ENCODE data around the gene WASL.

The WASL gene

DNA sequence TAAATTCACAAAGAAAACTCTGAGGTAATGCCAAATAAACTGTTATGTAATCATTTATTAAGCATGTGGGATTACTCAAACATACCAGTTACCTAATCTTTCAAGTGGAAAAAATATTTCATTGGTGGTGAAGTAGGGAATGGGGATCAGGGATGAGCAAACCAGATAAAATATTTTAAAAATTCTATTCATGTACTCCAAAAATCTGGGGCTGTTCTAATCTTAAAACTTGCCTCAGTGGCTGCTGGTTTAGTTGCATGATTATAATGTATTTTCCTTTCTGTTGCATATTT is 73.7 kb downstream of the WASL start:
- H3K9me3 ChIP-seq (ENCODE audit: control insufficient read depth, insufficient read depth, low read depth, low read length), result no peaks in the 10 kb centered on the region
- no peak overlapping the region for H3K4me3 ChIP-seq (ENCODE audit: low read depth, low read length)
- no peaks in the 10 kb centered on the region for H3K4me1 ChIP-seq (ENCODE audit: control insufficient read depth, insufficient read depth, low read length)
- no peaks in the 10 kb centered on the region for H3K27me3 ChIP-seq (ENCODE audit: control insufficient read depth, insufficient read depth, low read length)
- H3K9ac ChIP-seq (ENCODE audit: low read length), result no peak overlapping the region
- peaks cover 8% of the 10 kb centered on the region; the same call in 1 of the 2 replicates for H3K36me3 ChIP-seq (ENCODE audit: control insufficient read depth, insufficient read depth, low read length)
- H3K27ac ChIP-seq (ENCODE audit: low read depth, low read length), result no peak overlapping the region

DNA sequence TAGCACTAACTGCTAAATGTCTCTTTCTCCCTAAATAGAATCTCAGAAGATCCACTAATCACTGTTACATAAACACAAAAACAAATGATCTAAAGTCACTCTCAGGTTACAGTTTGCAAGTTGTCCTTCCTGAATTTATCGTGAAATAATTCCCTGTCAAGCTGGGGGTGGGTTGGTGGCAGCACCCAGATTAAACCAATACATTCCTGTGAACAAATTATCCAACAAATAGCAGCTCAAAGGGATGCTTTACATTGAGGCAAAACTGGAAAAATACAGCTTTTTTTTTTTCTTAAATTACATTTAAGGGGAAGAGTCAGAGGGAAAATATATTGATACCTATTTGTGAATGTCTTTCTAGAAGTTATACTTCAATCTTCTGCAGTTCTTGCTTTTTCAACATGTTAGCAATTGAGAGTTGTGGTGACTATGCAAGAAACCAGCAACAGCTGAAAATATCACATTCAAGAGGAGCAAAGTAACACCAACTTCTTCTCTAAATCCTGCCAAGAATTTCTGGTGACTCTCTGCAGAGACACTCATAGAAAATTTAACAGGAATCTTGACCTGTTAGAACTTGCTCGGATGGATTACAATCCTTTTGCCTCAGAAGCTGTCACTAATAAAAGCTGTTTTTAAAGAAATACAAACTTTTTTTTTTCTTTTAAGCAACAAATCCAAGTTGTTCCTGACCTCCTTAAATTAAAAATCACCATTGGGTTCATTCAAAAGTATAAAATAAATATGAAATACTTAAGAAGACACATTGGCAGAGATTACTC is 74.2 kb downstream of the WASL start:
- H3K4me3 ChIP-seq (ENCODE audit: low read depth, low read length), result no peak overlapping the region
- no peak overlapping the region for H3K27ac ChIP-seq (ENCODE audit: low read depth, low read length)
- H3K9me3 ChIP-seq (ENCODE audit: control insufficient read depth, insufficient read depth, low read depth, low read length), result no peaks in the 10 kb centered on the region
- H3K27me3 ChIP-seq (ENCODE audit: control insufficient read depth, insufficient read depth, low read length), result no peaks in the 10 kb centered on the region
- peaks cover 3% of the 10 kb centered on the region; the same call in 1 of the 2 replicates for H3K36me3 ChIP-seq (ENCODE audit: control insufficient read depth, insufficient read depth, low read length)
- no peak overlapping the region for H3K9ac ChIP-seq (ENCODE audit: low read length)
- no peaks in the 10 kb centered on the region for H3K4me1 ChIP-seq (ENCODE audit: control insufficient read depth, insufficient read depth, low read length)

DNA sequence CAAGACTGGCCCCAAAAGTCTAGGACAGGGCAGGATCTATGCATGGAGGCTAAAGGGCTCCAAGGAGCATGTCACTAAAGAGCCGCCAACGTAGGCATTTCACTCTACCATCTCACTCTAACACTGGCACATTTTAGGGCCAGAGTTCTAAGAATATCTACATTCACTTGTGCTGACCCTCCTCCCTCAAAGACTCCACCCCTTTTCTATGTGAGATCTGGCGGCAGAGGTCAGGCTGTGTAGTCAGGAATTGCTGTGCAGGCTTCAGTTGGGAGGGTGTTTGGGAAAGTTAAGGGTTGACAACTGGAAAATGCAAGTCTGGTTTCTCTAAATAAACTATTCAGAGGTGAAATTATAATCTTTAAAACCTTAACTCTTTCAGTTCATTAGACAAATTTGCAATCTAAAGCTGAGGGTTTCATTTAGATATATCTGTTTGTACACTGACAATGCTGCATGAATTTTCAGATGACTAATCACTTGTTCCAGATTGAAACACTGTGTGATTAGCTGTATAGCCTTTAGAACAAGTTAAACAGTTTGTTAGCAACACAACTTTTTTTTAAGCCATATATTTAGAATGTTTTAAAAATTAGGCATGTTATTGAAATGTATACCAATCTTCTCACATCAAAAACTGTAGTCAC is 74.9 kb downstream of the WASL start:
- Histone ChIP-seq H3K4me3 (ENCODE audit: low read depth, low read length) (no peak overlapping the region), H3K4me1 (ENCODE audit: control insufficient read depth, insufficient read depth, low read length) (no peaks in the 10 kb centered on the region), H3K27me3 (ENCODE audit: control insufficient read depth, insufficient read depth, low read length) (no peaks in the 10 kb centered on the region), H3K27ac (ENCODE audit: low read depth, low read length) (no peak overlapping the region), H3K9me3 (ENCODE audit: control insufficient read depth, insufficient read depth, low read depth, low read length) (no peaks in the 10 kb centered on the region), H3K36me3 (ENCODE audit: control insufficient read depth, insufficient read depth, low read length) (0 out of 2 replicates have a peak, but pooled peaks cover 2% of the 10 kb centered on the region), H3K9ac (ENCODE audit: low read length) (no peak overlapping the region)

DNA sequence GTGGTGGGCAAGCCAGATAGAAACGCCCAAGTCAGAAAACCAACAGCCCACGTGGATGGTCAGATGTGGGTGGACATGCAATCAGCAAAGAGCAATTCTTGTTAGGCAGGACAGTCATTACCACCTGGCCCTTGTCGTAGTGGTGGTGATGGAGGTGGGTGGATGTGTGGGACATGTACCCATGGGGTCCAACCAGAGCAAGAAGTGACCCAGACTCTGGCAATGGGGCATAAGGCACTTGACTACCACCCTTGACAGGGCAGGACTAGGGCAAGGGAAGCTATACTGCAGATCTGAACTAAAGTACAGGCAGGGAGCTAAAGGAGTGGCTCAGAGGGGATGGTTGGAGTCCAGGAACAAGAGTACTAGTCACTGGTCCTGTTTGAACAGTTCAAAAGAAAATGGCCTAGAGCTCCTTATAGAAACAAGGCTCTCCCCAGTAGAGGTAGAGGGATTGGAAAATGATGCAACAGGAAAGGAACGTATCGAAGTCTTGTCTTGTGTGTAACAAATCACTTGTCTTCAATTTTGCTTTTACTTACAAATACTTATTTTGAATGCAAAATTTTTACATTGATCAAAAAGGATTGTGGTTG is 75.6 kb downstream of the WASL start:
- Histone ChIP-seq H3K27me3 (ENCODE audit: control insufficient read depth, insufficient read depth, low read length) (no peaks in the 10 kb centered on the region), H3K9me3 (ENCODE audit: control insufficient read depth, insufficient read depth, low read depth, low read length) (no peaks in the 10 kb centered on the region), H3K27ac (ENCODE audit: low read depth, low read length) (no peak overlapping the region), H3K4me3 (ENCODE audit: low read depth, low read length) (no peak overlapping the region), H3K36me3 (ENCODE audit: control insufficient read depth, insufficient read depth, low read length) (no peaks in the 10 kb centered on the region), H3K9ac (ENCODE audit: low read length) (no peak overlapping the region), H3K4me1 (ENCODE audit: control insufficient read depth, insufficient read depth, low read length) (no peaks in the 10 kb centered on the region)

DNA sequence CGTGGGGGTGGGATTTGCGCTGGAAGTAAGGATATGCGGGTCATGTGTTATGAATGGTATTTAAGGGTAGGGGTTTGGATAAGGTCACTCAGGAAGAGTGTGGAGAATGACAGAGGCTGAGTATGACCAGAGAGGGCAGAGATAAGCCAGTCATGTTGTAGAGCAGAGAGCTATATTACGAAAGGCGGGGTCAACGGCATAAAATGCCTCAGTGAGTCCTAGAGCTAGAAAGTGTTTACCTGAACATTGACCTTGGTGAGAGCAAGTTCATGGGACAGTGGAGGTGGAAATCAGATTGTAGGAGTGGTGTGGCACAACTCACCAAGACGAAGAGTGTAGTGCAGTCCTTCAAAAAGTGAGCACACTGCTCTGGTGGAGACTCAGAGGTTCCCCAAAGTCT is 79.3 kb downstream of the WASL start:
- Histone ChIP-seq H3K9me3 (ENCODE audit: control insufficient read depth, insufficient read depth, low read depth, low read length) (no peaks in the 10 kb centered on the region), H3K9ac (ENCODE audit: low read length) (no peak overlapping the region), H3K27ac (ENCODE audit: low read depth, low read length) (no peak overlapping the region), H3K36me3 (ENCODE audit: control insufficient read depth, insufficient read depth, low read length) (no peaks in the 10 kb centered on the region), H3K27me3 (ENCODE audit: control insufficient read depth, insufficient read depth, low read length) (no peaks in the 10 kb centered on the region), H3K4me3 (ENCODE audit: low read depth, low read length) (no peak overlapping the region), H3K4me1 (ENCODE audit: control insufficient read depth, insufficient read depth, low read length) (no peaks in the 10 kb centered on the region)

DNA sequence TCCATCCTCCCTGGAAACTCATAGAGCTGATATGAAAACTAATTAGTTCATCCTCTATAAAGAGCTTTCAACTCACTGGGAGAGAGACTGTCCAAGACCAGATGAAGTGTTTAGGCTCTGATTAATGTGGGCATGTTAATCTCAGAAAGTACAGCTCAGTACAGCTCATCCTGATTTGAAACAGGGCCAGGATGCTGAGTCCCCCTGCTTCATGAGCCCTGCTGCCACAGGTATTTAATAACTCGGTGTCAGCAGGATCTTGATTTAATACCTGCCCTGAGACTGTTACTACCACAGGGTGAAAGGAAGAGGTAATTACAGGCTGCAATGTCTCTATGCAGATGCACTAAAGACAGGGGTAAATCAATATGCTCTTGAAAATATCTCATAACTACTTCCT is 82.3 kb downstream of the WASL start:
- no peaks in the 10 kb centered on the region for H3K27me3 ChIP-seq (ENCODE audit: control insufficient read depth, insufficient read depth, low read length)
- peaks cover 4% of the 10 kb centered on the region; the same call in 1 of the 2 replicates for H3K4me1 ChIP-seq (ENCODE audit: control insufficient read depth, insufficient read depth, low read length)
- H3K27ac ChIP-seq (ENCODE audit: low read depth, low read length), result no peak overlapping the region
- no peaks in the 10 kb centered on the region for H3K36me3 ChIP-seq (ENCODE audit: control insufficient read depth, insufficient read depth, low read length)
- H3K9me3 ChIP-seq (ENCODE audit: control insufficient read depth, insufficient read depth, low read depth, low read length), result no peaks in the 10 kb centered on the region
- H3K4me3 ChIP-seq (ENCODE audit: low read depth, low read length), result no peak overlapping the region
- H3K9ac ChIP-seq (ENCODE audit: low read length), result no peak overlapping the region

DNA sequence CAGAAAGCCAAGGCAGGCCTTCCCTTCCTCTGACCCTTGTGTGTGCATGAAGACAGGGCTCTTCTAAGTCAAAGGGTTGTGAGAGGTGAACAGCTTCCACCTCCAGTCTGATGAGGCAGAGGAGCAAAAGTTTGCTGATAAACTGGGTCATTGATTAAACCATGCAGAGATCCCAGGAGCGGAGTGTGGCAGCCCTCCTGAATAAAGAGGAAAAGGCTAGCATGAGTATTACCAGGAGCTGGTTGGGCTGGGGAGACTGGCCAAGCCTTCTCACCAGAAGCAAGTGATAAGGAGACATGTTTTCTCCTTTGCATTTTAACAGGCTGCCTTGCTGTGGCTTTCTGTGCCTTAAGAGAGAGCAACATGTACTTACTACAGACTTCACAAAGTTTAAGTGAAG is 82.9 kb downstream of the WASL start:
- H3K4me3 ChIP-seq (ENCODE audit: low read depth, low read length), result no peak overlapping the region
- H3K27ac ChIP-seq (ENCODE audit: low read depth, low read length), result no peak overlapping the region

DNA sequence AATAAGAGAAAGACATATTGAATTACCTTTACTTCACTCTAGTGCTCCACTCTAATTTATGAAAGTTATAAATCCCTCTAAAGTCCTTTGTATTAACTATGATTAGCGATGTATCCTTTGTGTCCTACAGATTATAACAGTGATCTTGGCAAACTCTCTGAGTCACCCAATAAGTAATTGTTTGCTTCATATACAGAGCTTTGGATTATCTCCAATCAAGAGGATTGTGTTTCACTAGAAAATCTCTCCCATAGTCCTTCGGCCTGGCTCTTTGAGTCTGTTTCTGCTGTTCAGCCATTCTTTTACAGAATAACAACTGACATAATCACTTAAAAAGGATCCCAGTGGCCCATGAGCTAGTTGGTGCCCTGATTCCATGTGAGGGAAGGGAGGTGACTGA is 83.6 kb downstream of the WASL start:
- Histone ChIP-seq H3K27me3 (ENCODE audit: control insufficient read depth, insufficient read depth, low read length) (no peaks in the 10 kb centered on the region), H3K4me3 (ENCODE audit: low read depth, low read length) (no peak overlapping the region)

More for the DNA sequence above, 82.9 kb downstream of the WASL start:
- Histone ChIP-seq H3K27me3 (ENCODE audit: control insufficient read depth, insufficient read depth, low read length) (no peaks in the 10 kb centered on the region), H3K4me1 (ENCODE audit: control insufficient read depth, insufficient read depth, low read length) (peaks cover 4% of the 10 kb centered on the region; the same call in 1 of the 2 replicates), H3K9me3 (ENCODE audit: control insufficient read depth, insufficient read depth, low read depth, low read length) (no peaks in the 10 kb centered on the region), H3K9ac (ENCODE audit: low read length) (no peak overlapping the region), H3K36me3 (ENCODE audit: control insufficient read depth, insufficient read depth, low read length) (no peaks in the 10 kb centered on the region)

DNA sequence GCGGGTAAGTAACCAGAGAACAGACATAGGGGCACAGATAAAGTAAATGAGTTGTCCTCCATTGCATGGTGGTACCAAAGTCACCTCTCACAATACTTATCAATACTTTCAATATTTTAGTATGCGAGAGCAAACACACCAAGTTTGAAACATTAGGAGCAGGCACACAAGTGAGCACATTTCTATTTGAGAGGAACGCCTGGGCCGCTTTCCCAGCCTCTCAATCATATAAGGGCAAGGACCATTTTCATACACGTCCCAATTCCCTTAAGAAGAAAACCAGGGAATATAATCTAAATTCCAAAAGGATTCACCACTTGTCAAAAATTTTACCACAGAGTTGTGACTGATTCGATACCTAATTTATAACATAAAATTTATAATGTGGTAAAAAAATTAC is 85.6 kb downstream of the WASL start:
- Histone ChIP-seq H3K9me3 (ENCODE audit: control insufficient read depth, insufficient read depth, low read depth, low read length) (no peaks in the 10 kb centered on the region), H3K27ac (ENCODE audit: low read depth, low read length) (no peak overlapping the region)

More for the DNA sequence above, 83.6 kb downstream of the WASL start:
- H3K9ac ChIP-seq (ENCODE audit: low read length), result no peak overlapping the region
- no peaks in the 10 kb centered on the region for H3K9me3 ChIP-seq (ENCODE audit: control insufficient read depth, insufficient read depth, low read depth, low read length)
- H3K36me3 ChIP-seq (ENCODE audit: control insufficient read depth, insufficient read depth, low read length), result no peaks in the 10 kb centered on the region
- H3K4me1 ChIP-seq (ENCODE audit: control insufficient read depth, insufficient read depth, low read length), result peaks cover 7% of the 10 kb centered on the region; the same call in 1 of the 2 replicates
- no peak overlapping the region for H3K27ac ChIP-seq (ENCODE audit: low read depth, low read length)

DNA sequence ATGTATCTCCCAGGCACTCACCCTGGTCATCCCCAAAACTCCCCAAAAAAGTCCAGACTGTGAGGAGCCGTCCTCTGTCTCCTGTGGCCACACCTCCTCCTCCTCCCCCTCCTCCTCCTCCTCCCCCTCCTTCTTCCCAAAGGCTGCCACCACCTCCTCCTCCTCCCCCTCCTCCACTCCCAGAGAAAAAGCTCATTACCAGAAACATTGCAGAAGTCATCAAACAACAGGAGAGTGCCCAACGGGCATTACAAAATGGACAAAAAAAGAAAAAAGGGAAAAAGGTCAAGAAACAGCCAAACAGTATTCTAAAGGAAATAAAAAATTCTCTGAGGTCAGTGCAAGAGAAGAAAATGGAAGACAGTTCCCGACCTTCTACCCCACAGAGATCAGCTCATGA is 86.0 kb downstream of the WASL start:
- no peak overlapping the region for H3K4me3 ChIP-seq (ENCODE audit: low read depth, low read length)
- H3K9me3 ChIP-seq (ENCODE audit: control insufficient read depth, insufficient read depth, low read depth, low read length), result no peaks in the 10 kb centered on the region
- peaks cover 7% of the 10 kb centered on the region; the same call in 1 of the 2 replicates for H3K4me1 ChIP-seq (ENCODE audit: control insufficient read depth, insufficient read depth, low read length)
- H3K27me3 ChIP-seq (ENCODE audit: control insufficient read depth, insufficient read depth, low read length), result no peaks in the 10 kb centered on the region
- no peak overlapping the region for H3K27ac ChIP-seq (ENCODE audit: low read depth, low read length)
- no peaks in the 10 kb centered on the region for H3K36me3 ChIP-seq (ENCODE audit: control insufficient read depth, insufficient read depth, low read length)
- no peak overlapping the region for H3K9ac ChIP-seq (ENCODE audit: low read length)

More for the DNA sequence above, 85.6 kb downstream of the WASL start:
- peaks cover 7% of the 10 kb centered on the region; the same call in 1 of the 2 replicates for H3K4me1 ChIP-seq (ENCODE audit: control insufficient read depth, insufficient read depth, low read length)
- H3K27me3 ChIP-seq (ENCODE audit: control insufficient read depth, insufficient read depth, low read length), result no peaks in the 10 kb centered on the region
- no peak overlapping the region for H3K4me3 ChIP-seq (ENCODE audit: low read depth, low read length)
- no peaks in the 10 kb centered on the region for H3K36me3 ChIP-seq (ENCODE audit: control insufficient read depth, insufficient read depth, low read length)
- H3K9ac ChIP-seq (ENCODE audit: low read length), result no peak overlapping the region

DNA sequence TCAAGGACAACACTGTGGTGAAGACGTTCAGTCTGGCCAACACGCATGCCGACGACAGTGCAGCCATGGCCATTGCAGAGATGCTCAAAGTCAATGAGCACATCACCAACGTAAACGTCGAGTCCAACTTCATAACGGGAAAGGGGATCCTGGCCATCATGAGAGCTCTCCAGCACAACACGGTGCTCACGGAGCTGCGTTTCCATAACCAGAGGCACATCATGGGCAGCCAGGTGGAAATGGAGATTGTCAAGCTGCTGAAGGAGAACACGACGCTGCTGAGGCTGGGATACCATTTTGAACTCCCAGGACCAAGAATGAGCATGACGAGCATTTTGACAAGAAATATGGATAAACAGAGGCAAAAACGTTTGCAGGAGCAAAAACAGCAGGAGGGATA is 86.5 kb downstream of the WASL start:
- H3K4me1 ChIP-seq (ENCODE audit: control insufficient read depth, insufficient read depth, low read length), result peaks cover 7% of the 10 kb centered on the region; the same call in 1 of the 2 replicates
- no peak overlapping the region for H3K4me3 ChIP-seq (ENCODE audit: low read depth, low read length)
- H3K27ac ChIP-seq (ENCODE audit: low read depth, low read length), result no peak overlapping the region
- no peaks in the 10 kb centered on the region for H3K27me3 ChIP-seq (ENCODE audit: control insufficient read depth, insufficient read depth, low read length)
- no peak overlapping the region for H3K9ac ChIP-seq (ENCODE audit: low read length)
- no peaks in the 10 kb centered on the region for H3K36me3 ChIP-seq (ENCODE audit: control insufficient read depth, insufficient read depth, low read length)
- H3K9me3 ChIP-seq (ENCODE audit: control insufficient read depth, insufficient read depth, low read depth, low read length), result no peaks in the 10 kb centered on the region
